HG02571 (cell line): ENCODE measurements around the gene NKD2.

Experiments used
- ATAC-seq: cut with Tn5 transposase; IDR thresholded peaks from one replicate; pipeline ENCODE4 v1.9.1; 2021; ENCODE audit warnings: mild to moderate bottlenecking, moderate library complexity; ENCODE audit not compliant: unreplicated experiment

NKD2 gene

DNA sequence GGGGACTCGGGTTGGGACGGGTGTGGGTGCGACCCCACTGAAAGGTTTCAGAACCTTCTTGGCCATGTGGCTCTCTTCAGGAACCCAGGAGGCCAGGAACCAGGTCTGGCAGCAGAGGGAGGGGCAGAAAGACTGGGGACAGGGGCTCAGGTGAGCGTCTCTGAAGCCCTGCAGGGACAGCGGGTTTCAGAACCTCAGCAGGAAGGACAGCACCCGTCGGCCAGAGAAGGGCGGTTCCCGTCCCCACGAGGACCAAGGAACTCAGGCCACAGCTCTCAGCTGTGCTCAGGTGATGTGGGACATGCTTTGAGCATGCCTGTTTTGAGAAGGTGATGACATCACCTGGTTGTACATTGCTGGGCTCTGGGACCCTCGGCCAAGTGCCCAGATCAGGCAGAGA lies 77.5 kb downstream of the NKD2 start:
- ATAC-seq, result no peak

DNA sequence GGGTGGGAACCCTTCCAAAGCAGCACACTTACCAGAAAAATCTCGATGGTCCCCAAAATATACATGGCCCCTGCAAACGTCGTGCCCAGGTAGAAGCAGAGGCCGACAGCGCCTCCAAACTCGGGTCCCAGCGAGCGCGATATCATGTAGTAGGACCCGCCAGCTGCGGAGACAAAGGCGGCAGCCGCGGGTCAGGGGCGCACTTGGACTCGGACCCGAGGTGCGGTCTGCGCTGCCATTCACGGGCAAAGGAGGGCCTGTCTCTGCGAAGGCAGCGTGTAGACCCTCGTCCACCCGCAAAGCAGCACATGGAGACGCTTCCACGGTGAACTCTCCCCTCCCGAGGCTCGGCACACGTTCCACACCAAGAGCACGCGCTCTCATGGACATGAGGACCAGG lies 78.3 kb downstream of the NKD2 start:
- ATAC-seq, result no peak

DNA sequence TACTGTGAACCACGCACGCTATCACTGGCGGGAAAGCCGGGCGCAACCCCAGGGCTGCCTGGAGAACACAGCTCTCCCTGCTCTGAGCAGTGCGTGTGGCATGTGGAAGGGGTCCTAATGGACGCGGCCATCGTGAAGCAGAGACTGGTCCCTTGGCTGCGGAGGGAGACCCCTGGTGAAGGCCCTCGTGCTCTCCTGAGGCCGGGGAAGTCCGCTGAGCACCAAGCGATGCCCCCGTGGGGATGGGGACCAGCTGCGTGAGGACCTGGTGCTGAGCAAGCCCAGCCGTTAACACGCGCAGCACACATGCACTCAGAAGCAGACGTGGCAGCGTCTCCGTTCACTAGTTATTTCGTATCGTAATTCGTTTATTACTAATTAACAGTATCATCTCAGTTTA lies 78.8 kb downstream of the NKD2 start:
- ATAC-seq, result no peak

DNA sequence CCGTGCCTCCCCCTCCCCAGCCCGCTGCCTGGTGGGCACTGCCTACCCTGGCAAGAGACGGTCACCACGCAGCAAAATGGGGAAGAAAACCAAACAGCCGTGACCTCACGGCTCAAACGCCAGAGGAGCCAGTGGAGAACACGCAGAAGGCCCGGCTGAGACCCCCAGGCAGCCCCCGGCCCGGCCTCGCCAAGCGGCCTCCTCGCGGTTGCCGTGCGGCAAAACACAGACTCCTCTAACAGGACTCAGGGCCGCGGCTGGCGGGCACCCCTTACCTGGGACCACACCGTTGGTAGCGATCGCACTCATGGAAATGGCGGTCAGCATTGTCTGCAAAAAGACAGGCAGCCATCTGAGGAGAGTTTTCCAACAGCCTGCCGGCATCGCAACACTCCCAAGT lies 79.4 kb downstream of the NKD2 start:
- no peak for ATAC-seq
